KOPT-K1 (cell line): ENCODE results near the gene CTNNA1.

ENCODE experiments used
- H3K27ac ChIP-seq: fragments of 200-600 bp; sonication (generic); 2 replicates; pipeline ENCODE4 v1.5.1; 2016; ENCODE audit warnings: antibody characterized with exemption, mild to moderate bottlenecking, low read depth, low read length; ENCODE audit not compliant: poor library complexity, severe bottlenecking
- H3K36me3 ChIP-seq: fragments of 200-600 bp; sonication (generic); 2 replicates; pipeline ENCODE4 v1.5.1; 2017; ENCODE audit warnings: antibody characterized with exemption, mild to moderate bottlenecking, low read length, moderate library complexity; ENCODE audit not compliant: insufficient read depth
- H3K9me3 ChIP-seq: fragments of 200-600 bp; sonication (generic); 2 replicates; pipeline ENCODE4 v1.5.1; 2017; ENCODE audit warnings: antibody characterized with exemption, low read length, mild to moderate bottlenecking; ENCODE audit not compliant: insufficient read depth, poor library complexity, severe bottlenecking

CTNNA1 gene

GRCh38 chr5:138890644-138891043, 137.4 kb downstream of the CTNNA1 start:
- Histone ChIP-seq H3K36me3 (peaks cover 5% of the 10 kb centered on the region), H3K27ac (no peak overlapping the region), H3K9me3 (peaks cover 21% of the 10 kb centered on the region)

- peaks cover 6% of the 10 kb centered on the region for H3K9me3 ChIP-seq
- H3K27ac ChIP-seq, result no peak overlapping the region
- no peaks in the 10 kb centered on the region for H3K36me3 ChIP-seq
Measured at GRCh38 chr5:138895918-138896317, 142.7 kb downstream of the CTNNA1 start.

- no peaks in the 10 kb centered on the region for H3K9me3 ChIP-seq
- no peaks in the 10 kb centered on the region for H3K36me3 ChIP-seq
- no peak overlapping the region for H3K27ac ChIP-seq
Measured at GRCh38 chr5:138898299-138898698, 145.1 kb downstream of the CTNNA1 start.

- Histone ChIP-seq H3K36me3 (no peaks in the 10 kb centered on the region), H3K9me3 (no peaks in the 10 kb centered on the region), H3K27ac (no peak overlapping the region)
Measured at GRCh38 chr5:138898742-138899141, 145.5 kb downstream of the CTNNA1 start.

DNA sequence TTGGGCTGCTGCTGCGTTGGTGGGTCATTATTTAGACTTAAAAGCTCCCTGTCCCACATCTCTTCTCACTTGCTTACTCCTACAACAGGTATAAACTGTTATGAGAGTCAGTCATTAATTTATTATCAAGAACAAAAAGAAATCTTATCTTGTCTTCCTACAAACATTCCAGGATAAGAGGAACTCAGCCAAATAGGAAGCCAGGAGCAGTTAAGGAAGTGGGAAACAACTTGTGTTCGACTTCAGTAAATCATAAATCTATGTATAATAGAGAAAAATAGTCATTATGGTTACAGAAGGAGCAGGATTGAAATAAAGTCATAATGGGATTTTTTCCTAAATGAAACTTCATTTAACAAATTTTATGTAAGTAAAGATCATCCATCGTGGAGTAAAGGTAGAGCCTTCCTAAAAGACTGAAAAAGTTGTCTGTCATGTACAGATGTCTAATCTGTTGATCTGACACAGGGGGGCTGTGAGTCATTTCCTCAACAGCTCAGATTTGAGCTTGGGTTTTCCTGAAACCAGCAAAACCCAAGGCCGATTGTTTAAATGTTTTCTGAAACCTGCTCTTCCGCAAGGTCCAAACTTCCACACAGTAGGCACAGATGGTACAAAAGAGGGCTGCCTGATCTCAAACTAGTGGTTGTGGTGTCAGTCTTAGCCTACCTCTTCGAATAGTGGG, 147.2 kb downstream of the CTNNA1 start:
- no peak overlapping the region for H3K27ac ChIP-seq
- H3K36me3 ChIP-seq, result no peaks in the 10 kb centered on the region; the same call in 1 of the 2 replicates
- H3K9me3 ChIP-seq, result no peaks in the 10 kb centered on the region

GRCh38 chr5:138901716-138902115, 148.5 kb downstream of the CTNNA1 start:
- Histone ChIP-seq H3K27ac (no peak overlapping the region), H3K36me3 (no peaks in the 10 kb centered on the region; the same call in 1 of the 2 replicates), H3K9me3 (no peaks in the 10 kb centered on the region)

DNA sequence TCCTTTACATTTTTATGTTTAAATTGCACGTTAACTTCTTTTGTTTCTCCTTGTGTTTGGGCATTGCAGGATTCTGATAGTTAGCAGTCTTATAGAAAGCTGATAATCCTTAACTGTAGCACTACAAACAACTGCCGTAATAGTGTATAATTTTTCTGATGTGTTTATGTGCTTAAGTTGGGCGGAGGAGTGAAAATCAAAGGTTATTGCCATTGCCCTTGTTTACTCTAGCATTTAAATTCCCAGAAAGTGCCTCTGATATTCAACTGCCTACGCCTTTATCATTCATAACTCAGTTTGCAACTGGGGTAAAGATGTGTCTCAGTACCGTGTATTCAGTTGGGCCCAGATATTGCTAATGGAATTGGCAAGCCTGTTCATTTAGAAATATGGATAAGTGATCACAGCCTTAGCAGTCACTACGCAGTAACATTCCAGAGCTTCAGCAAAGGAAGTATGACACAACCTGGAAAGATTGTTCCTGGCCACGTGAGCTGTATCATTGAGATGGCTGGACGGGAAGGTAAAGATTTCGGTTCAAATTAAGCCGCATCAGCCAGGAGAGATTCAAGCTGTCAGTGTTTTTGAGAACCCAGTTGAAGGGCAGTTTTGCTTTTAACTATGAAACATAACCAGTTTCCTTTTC, 150.0 kb downstream of the CTNNA1 start:
- Histone ChIP-seq H3K36me3 (no peaks in the 10 kb centered on the region; the same call in 1 of the 2 replicates), H3K9me3 (no peaks in the 10 kb centered on the region), H3K27ac (no peak overlapping the region)

GRCh38 chr5:138905541-138905940, 152.3 kb downstream of the CTNNA1 start:
- H3K36me3 ChIP-seq, result no peaks in the 10 kb centered on the region; the same call in 1 of the 2 replicates
- no peak overlapping the region for H3K27ac ChIP-seq
- H3K9me3 ChIP-seq, result peaks cover 10% of the 10 kb centered on the region

DNA sequence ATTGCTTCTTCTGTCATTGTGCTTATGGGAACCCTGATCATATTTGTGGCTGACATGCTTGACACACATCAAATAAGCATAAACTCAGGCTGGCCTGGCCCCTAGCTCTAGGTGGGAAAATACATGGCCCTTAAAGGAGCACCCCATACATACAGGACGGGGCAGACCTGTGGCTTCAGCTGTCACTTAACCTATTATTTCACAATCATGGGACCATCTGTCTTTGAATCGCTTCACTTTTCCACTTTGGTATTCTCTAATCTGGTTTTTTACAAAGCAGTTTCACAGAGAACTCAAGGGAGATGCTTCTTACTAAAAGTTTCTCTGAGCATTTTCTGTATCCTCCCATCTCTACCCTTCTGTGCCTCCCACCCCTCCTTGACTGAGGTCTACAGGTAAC, 156.5 kb downstream of the CTNNA1 start:
- no peaks in the 10 kb centered on the region; the same call in 1 of the 2 replicates for H3K36me3 ChIP-seq
- no peak overlapping the region for H3K27ac ChIP-seq
- H3K9me3 ChIP-seq, result peaks cover 11% of the 10 kb centered on the region

- Histone ChIP-seq H3K36me3 (no peaks in the 10 kb centered on the region), H3K9me3 (peaks cover 11% of the 10 kb centered on the region), H3K27ac (no peak overlapping the region)
Measured at GRCh38 chr5:138910546-138911185, 157.4 kb downstream of the CTNNA1 start.

- H3K36me3 ChIP-seq, result no peaks in the 10 kb centered on the region
- H3K9me3 ChIP-seq, result peaks cover 11% of the 10 kb centered on the region
- H3K27ac ChIP-seq, result no peak overlapping the region
Measured at GRCh38 chr5:138911441-138911840, 158.2 kb downstream of the CTNNA1 start.

- H3K36me3 ChIP-seq, result no peaks in the 10 kb centered on the region
- peaks cover 11% of the 10 kb centered on the region for H3K9me3 ChIP-seq
- H3K27ac ChIP-seq, result no peak overlapping the region
Measured at GRCh38 chr5:138912093-138912492, 158.9 kb downstream of the CTNNA1 start.

DNA sequence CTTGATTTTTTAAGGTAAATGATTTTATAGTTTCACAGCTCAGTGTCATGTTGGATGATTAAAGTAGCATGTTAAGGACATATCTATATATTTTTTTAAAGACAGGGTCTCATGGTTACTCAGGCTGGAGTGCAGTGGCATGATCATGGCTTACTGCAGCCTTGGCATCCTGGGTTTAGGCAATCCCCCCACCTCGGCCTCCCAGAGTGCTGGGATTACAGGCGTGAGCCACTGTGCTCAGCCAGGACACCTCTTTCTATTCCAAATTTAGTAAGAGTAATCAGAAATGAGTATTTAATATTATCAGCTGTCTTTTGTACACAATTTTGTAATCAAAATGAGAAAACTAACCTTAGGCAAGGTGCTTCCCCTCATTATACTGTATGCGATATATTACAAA, 160.5 kb downstream of the CTNNA1 start:
- Histone ChIP-seq H3K27ac (no peak overlapping the region), H3K9me3 (peaks cover 11% of the 10 kb centered on the region), H3K36me3 (no peaks in the 10 kb centered on the region)

- no peak overlapping the region for H3K27ac ChIP-seq
- H3K36me3 ChIP-seq, result no peaks in the 10 kb centered on the region
- H3K9me3 ChIP-seq, result peaks cover 11% of the 10 kb centered on the region
Measured at GRCh38 chr5:138914338-138914737, 161.1 kb downstream of the CTNNA1 start.

DNA sequence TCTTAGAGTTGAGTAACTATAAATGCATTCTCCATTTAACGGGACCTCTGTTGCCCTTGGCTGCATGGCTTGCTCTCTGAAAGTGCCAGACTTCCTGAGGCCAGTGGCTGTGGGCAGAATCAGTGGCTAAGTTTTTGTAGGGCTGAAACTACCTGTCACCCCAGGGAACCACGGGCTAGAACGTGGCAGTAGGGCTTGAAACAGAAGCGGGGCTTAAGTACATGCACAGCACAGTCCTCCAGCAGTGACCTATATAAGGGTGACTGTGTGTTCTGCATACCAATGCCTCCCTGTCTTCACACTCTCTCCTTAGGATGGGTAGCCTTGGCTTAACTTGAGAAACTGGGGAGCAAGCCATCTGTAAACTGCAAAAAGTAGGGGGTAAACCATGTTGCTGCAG, 165.5 kb downstream of the CTNNA1 start:
- no peaks in the 10 kb centered on the region for H3K9me3 ChIP-seq
- H3K27ac ChIP-seq, result no peak overlapping the region
- H3K36me3 ChIP-seq, result no peaks in the 10 kb centered on the region
